IgD-negative memory B cell (primary cell): Measurements from ENCODE around the gene KCTD12. TPM values are rescaled to one million over a fixed set of nuclear protein-coding genes. Genes with fewer than 3 reads are reported as not detected.

ENCODE experiments used
- H3K27ac Mint-ChIP-seq, 3 donors: one replicate each; pipeline ENCODE4 v1.8.0; 2020 to 2022; ENCODE audit warnings: mild to moderate bottlenecking in 3 of 3, mixed read lengths in 3 of 3, moderate library complexity in 1 of 3
- H3K27me3 Mint-ChIP-seq: one replicate; pipeline ENCODE4 v1.8.0; 2021; ENCODE audit warnings: mixed read lengths
- H3K36me3 Mint-ChIP-seq: one replicate; pipeline ENCODE4 v1.8.0; 2020; ENCODE audit warnings: mild to moderate bottlenecking, mixed read lengths
- H3K4me1 Mint-ChIP-seq, 3 donors: one replicate each; pipeline ENCODE4 v1.8.0; 2020 to 2022; ENCODE audit warnings: mixed read lengths in 3 of 3, mild to moderate bottlenecking in 1 of 3
- H3K4me3 Mint-ChIP-seq, 4 donors: one replicate each; pipeline ENCODE4 v1.8.0; 2020 to 2022; ENCODE audit warnings: mild to moderate bottlenecking in 4 of 4, mixed read lengths in 4 of 4, moderate library complexity in 3 of 4
- H3K9me3 Mint-ChIP-seq, 3 donors: one replicate each; pipeline ENCODE4 v1.8.0; 2020 to 2021; ENCODE audit warnings: mixed read lengths in 3 of 3, mild to moderate bottlenecking in 1 of 3
- polyA plus RNA-seq: library from polyadenylated mRNA; unstranded; fragments of 300-500 nt; fragmentation: Illumina TruSeq; gene quantifications from one replicate; pipeline ENCODE4 v1.2.3, GENCODE V29; 2021

Gene KCTD12
- polyA plus RNA-seq, 1 donor from 2014 or later, result 0.24 TPM

DNA sequence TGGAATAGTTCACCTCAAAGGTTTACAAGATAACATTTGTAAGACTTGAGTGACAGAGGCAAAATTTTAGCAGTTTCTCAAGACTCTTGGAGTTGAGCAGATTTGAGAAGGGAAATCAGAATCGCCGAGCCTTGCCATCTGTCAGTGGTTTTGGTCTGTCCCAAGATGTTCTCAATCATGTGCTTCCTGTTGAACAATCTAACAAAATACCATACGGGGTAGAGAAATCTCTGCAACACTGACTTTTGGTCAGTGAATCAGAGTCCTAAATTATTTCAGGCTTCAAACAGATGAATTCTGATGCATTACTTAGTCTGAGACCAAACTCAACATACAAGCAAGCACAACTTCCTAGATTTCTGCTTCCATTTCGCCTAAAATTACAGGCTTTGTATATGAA is 3.8 kb downstream of the KCTD12 start:
- Mint-ChIP-seq H3K27ac (no peak overlapping the region), H3K4me1 (peaks cover 25 to 32% (median 27%) of the 10 kb centered on the region in 3 donors), H3K27me3 (no peaks in the 10 kb centered on the region), H3K36me3 (no peaks in the 10 kb centered on the region), H3K4me3 (no peak overlapping the region), H3K9me3 (no peaks in the 10 kb centered on the region)

DNA sequence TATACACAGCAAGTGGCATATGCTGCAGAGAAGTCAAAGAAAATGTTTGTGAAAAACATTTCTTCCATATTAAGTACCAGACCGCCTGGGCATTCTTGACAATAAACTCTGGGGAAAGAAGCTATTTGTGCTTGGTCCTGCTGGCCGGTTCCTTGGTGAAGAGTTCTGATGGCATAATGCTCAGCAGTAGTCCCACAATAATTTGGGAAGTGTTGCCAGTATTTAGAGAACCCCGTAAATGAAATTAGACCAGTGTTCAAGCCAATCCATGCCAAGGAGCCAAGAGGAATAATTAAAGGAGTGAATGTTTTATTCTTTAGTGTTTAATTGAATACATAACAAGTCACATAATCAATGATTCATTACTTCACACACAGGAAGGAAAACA is 6.3 kb downstream of the KCTD12 start:
- H3K9me3 Mint-ChIP-seq, result no peaks in the 10 kb centered on the region
- no peaks in the 10 kb centered on the region for H3K27me3 Mint-ChIP-seq
- peak overlapping the region in 2 of 3 donors; percentile 5 to 86 for H3K27ac Mint-ChIP-seq
- H3K4me1 Mint-ChIP-seq, result peaks cover 20 to 25% (median 23%) of the 10 kb centered on the region in 3 donors
- H3K4me3 Mint-ChIP-seq, result peak overlapping the region; percentile 55 to 94 (median 82)
- H3K36me3 Mint-ChIP-seq, result no peaks in the 10 kb centered on the region

DNA sequence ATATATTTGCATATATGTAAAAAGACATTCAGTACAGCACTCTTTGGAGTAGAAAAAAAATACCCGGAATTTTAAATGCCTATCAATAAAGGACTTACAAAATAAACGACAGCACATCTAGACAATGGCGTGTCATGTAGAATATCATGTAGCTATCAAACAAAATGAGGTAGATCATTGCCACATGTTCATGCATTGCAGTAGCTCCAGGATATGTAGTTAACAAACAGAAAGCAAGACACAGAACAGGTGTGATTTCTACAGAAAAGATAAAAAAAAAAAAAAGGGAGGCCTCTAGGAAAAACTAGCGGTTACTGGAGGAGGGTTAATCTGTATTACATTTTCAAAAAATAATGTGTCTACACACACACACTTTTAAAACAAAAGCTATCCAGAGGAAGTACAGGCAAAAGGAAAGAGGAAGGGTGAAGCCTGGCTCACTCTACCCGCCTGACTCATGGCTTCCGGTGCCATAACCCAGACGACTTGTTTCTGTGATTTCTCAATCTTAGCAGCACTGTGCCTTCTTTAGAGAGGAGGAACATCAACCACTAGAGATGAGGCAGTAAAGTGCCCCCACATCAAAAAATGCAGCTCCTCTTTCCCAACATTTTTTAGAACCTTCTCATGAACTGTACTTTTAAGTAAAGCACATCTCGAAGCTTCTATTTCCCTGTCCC is 6.9 kb downstream of the KCTD12 start:
- peaks cover 16 to 25% (median 22%) of the 10 kb centered on the region in 3 donors for H3K4me1 Mint-ChIP-seq
- no peaks in the 10 kb centered on the region for H3K27me3 Mint-ChIP-seq
- H3K36me3 Mint-ChIP-seq, result no peaks in the 10 kb centered on the region
- no peaks in the 10 kb centered on the region for H3K9me3 Mint-ChIP-seq
- peak overlapping the region; percentile 5 to 86 (median 76) for H3K27ac Mint-ChIP-seq
- H3K4me3 Mint-ChIP-seq, result peak overlapping the region; percentile 55 to 94 (median 82)

DNA sequence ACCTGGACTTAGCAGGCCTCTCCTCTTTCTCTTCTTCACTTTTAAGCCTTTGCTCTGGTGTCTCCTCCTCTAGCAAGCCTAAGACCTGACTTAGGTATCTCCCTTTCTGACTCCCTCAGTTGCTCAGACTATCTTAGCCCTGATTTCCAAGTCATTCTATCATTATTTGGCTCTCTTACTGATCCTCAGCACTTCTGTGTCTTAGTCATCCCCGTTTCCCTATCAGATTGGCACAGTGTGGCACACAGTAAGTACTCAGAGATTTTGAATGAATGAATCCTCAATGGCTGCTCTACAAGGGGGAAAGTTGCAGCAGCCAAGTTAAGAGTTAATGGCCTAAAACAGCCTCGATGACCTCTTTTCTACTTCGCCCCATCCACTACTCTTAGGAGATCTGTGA is 8.2 kb downstream of the KCTD12 start:
- Mint-ChIP-seq H3K4me3 (no peak overlapping the region), H3K36me3 (no peaks in the 10 kb centered on the region), H3K4me1 (peaks cover 12 to 23% (median 21%) of the 10 kb centered on the region in 3 donors), H3K27me3 (no peaks in the 10 kb centered on the region), H3K27ac (no peak overlapping the region), H3K9me3 (no peaks in the 10 kb centered on the region)

DNA sequence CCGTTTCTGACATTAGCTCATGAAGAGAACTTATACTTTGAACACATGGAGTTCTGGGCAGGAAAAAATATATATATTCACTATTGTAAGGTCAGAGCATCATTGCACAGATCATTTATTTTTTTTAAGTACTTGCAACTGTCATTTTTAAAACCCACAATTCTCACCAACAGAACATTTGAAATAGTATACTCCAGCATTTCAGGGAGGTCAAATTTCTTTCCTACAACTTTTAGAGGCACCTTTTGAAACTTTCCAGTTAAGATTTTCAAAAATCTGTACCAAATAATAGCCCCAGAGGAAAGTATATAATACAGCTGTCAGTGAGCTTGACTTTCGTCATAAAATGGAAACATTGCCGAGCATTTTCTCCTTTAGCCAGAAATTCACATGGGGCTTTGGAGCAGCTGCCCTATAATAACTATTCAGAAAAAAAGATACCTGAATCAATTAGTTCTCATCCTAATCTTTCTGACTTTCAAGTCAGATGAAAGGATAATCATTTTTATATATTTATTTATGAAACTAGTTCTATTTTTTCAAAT is 10.9 kb downstream of the KCTD12 start:
- H3K4me1 Mint-ChIP-seq, result peaks cover 12 to 23% (median 18%) of the 10 kb centered on the region in 3 donors
- H3K9me3 Mint-ChIP-seq, result no peaks in the 10 kb centered on the region
- no peak overlapping the region for H3K4me3 Mint-ChIP-seq
- no peak overlapping the region for H3K27ac Mint-ChIP-seq
- H3K27me3 Mint-ChIP-seq, result peaks cover 7% of the 10 kb centered on the region
- H3K36me3 Mint-ChIP-seq, result no peaks in the 10 kb centered on the region

DNA sequence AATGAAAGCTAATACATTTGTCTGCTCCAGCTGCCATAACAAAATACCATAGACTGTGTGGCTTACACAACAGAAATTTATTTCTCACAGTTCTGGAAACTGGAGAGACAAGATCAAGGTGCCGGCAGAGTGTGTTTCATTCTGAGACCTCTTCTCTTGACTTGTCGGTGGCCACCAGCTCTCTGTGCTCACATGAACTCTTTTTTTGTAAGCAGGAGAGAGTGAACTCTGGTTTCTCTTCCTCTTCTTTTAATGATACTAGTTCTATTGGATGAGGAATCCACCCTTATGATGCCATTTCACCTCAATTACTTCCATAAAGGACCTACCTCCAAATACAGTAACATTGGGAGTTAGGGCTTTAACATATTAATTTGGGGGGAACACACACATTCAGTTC is 11.7 kb downstream of the KCTD12 start:
- Mint-ChIP-seq H3K4me1 (peaks cover 6 to 17% (median 12%) of the 10 kb centered on the region in 3 donors), H3K27me3 (peaks cover 10% of the 10 kb centered on the region), H3K27ac (no peak overlapping the region), H3K4me3 (no peak overlapping the region), H3K36me3 (no peaks in the 10 kb centered on the region), H3K9me3 (no peaks in the 10 kb centered on the region)

DNA sequence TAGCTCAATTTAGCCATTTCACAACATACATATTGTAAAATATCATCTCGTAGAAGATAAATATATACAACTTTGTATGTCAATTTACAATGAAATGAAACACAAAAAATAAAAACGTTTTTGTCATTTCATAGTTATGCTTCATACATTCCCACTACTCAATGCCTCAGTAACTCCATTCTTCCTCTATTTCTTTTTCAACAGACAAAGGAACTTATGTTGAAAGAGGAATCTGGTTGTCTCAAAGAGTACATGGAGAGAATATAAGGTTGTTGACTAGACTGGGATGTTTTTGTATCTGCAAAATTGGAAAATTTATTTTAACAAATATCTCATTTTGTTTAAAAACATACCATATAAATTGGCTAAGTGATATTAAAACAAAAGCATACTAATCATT is 12.8 kb downstream of the KCTD12 start:
- no peak overlapping the region for H3K4me3 Mint-ChIP-seq
- no peaks in the 10 kb centered on the region for H3K36me3 Mint-ChIP-seq
- H3K27me3 Mint-ChIP-seq, result peaks cover 10% of the 10 kb centered on the region
- no peaks in the 10 kb centered on the region for H3K9me3 Mint-ChIP-seq
- no peak overlapping the region for H3K27ac Mint-ChIP-seq
- peaks cover 0 to 8% (median 6%) of the 10 kb centered on the region in 3 donors for H3K4me1 Mint-ChIP-seq

DNA sequence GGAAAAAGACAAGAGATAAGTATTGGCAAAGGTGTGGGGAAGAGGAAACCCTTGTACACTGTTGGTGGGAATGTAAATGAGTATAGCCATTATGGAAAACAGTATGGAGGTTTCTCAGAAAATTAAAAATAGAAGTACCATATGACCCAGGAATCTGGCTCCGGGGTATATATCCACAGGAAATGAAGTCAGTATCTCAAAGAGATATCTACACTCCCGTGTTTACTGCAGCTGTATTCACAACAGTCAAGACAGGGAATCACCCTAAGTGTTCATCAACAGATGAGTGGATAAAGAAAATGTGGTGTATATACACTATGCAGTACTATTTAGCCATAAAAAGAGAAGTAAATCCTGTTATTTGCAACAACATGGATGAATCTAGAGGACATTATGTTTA is 13.5 kb downstream of the KCTD12 start:
- Mint-ChIP-seq H3K9me3 (no peaks in the 10 kb centered on the region), H3K4me3 (no peak overlapping the region), H3K4me1 (peaks cover 0 to 8% (median 6%) of the 10 kb centered on the region in 3 donors), H3K27me3 (peaks cover 14% of the 10 kb centered on the region), H3K27ac (no peak overlapping the region), H3K36me3 (no peaks in the 10 kb centered on the region)

DNA sequence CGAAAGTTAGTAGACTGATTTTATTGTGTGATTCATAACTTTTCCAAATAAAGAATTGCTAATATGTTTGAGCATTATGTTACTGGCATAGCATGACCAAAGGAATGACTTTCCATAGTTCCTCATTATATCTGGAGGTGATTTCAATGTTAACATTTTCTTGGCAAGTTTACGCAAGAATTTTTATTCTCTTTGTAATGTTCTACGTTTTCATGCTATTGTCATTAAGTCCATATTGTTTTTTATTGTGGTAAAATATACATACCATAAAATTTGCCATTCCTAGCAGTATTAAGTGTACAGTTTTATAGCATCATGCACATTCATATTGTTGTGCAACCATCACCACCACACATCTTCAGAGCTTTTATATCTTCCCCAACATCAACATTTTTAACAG is 14.8 kb downstream of the KCTD12 start:
- Mint-ChIP-seq H3K27me3 (peaks cover 17% of the 10 kb centered on the region), H3K36me3 (no peaks in the 10 kb centered on the region), H3K27ac (no peak overlapping the region), H3K4me1 (peaks cover 0 to 8% (median 6%) of the 10 kb centered on the region in 3 donors), H3K4me3 (no peak overlapping the region), H3K9me3 (no peaks in the 10 kb centered on the region)

DNA sequence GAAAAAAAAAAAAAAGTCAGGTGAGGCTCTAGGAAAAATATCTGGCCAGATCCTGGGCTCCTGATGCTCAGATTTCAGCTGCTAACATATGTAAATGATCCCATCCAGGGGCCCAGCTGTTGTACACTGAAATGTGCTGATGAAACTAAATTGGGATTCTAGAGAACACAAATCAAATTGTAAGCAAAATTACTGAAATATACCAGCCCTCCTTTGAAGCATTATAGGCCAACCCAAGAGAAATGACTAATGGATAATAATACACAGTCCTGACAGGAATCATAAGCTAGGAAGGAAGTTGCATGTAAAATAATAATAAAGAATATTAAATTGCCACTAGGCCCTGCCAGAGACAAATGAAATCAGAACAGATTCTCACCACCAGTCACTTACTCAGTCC is 17.8 kb downstream of the KCTD12 start:
- no peaks in the 10 kb centered on the region for H3K36me3 Mint-ChIP-seq
- no peaks in the 10 kb centered on the region for H3K4me1 Mint-ChIP-seq
- no peak overlapping the region for H3K4me3 Mint-ChIP-seq
- H3K27ac Mint-ChIP-seq, result no peak overlapping the region
- peaks cover 28% of the 10 kb centered on the region for H3K27me3 Mint-ChIP-seq
- peaks cover 0 to 2% (median 0%) of the 10 kb centered on the region in 3 donors for H3K9me3 Mint-ChIP-seq

DNA sequence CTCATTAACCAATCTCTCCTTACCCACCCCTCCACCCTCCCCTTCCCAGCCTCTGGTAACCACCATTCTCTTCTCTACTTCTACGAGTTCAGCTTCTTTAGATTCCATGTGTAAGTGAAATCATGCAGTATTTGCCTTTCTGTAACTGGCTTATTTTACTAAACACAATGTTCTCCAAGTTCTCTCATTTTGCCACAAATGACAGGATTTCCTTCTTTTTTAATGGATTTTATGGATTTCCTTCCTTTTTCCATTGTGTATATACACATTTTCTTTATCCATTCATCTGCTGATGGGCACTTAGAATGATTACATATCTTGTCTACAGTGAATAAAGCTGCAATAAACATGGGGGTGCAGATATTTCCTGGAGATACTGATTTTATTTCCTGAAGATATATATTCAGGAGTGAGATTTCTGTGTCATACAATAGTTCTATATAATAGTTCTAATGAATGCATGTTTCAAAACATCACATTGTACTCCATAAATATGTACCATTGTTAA is 20.2 kb downstream of the KCTD12 start:
- Mint-ChIP-seq H3K36me3 (no peaks in the 10 kb centered on the region), H3K27me3 (peaks cover 22% of the 10 kb centered on the region), H3K4me3 (no peak overlapping the region), H3K27ac (no peak overlapping the region), H3K9me3 (peaks cover 0 to 2% (median 0%) of the 10 kb centered on the region in 3 donors), H3K4me1 (no peaks in the 10 kb centered on the region)

DNA sequence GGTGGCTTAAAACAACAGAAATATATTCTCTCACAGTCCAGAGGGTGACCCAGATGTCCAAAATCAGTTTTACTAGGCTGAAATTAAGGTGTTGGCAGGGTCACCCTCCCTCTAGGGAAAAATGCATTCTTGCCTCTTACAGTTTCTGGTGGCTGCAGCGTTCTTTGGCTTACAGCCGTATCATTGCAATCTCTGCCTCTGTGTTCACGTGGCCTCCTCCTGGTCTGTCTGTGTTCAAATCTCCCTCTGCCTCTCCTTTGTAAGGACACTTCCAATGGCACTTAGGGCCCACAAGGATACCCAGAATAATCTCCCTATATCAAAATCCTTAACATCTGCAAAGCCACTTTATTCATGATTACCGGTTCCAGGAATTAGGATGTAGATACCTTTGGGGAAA is 21.1 kb downstream of the KCTD12 start:
- H3K36me3 Mint-ChIP-seq, result no peaks in the 10 kb centered on the region

DNA sequence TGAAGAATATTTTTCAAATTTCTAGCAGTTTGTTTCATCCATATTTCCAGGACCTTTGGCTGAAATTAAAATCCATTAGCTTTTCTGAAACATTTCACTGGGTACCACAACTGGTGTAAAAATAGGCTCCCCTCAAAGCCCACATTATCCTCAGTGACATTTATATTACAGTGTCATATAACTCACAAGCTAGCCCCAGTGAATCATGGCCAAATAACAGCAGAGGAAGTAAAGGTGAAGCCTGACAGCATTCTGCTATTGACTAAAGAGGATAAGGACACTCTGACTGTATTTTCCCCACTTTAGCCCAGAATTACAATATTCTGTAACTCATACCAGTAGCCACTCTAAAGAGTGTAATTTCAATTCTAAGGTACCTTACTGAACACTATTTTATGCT is 21.9 kb downstream of the KCTD12 start:
- Mint-ChIP-seq H3K9me3 (peaks cover 0 to 5% (median 2%) of the 10 kb centered on the region in 3 donors), H3K27me3 (peaks cover 18% of the 10 kb centered on the region), H3K4me3 (no peak overlapping the region), H3K27ac (no peak overlapping the region), H3K4me1 (no peaks in the 10 kb centered on the region), H3K36me3 (no peaks in the 10 kb centered on the region)

More for the DNA sequence above, 21.1 kb downstream of the KCTD12 start:
- Mint-ChIP-seq H3K27me3 (peaks cover 21% of the 10 kb centered on the region), H3K27ac (no peak overlapping the region), H3K4me3 (no peak overlapping the region), H3K4me1 (no peaks in the 10 kb centered on the region), H3K9me3 (peaks cover 0 to 2% (median 0%) of the 10 kb centered on the region in 3 donors)

DNA sequence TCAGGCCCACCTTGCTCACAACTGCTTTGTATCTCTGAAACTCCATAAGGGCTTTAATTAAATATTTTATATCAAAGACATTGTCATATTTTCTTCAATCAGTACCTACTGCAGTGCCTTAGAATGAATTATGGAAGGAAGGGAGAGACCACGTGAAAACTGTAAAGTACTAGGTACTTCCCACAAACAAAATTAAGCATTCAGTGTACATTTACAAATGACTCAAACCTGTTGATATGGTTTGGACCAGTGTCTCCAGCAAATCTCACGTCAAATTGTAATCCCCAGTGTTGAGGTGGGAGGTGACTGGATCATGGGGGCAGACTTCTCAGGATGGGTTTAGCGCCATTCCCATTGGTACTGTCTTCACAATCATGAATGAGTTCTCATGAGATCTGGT is 23.2 kb downstream of the KCTD12 start:
- peaks cover 18% of the 10 kb centered on the region for H3K27me3 Mint-ChIP-seq
- no peak overlapping the region for H3K27ac Mint-ChIP-seq
- peaks cover 0 to 8% (median 4%) of the 10 kb centered on the region in 3 donors for H3K9me3 Mint-ChIP-seq
- peaks cover 2% of the 10 kb centered on the region for H3K36me3 Mint-ChIP-seq
- H3K4me1 Mint-ChIP-seq, result no peaks in the 10 kb centered on the region
- H3K4me3 Mint-ChIP-seq, result no peak overlapping the region

DNA sequence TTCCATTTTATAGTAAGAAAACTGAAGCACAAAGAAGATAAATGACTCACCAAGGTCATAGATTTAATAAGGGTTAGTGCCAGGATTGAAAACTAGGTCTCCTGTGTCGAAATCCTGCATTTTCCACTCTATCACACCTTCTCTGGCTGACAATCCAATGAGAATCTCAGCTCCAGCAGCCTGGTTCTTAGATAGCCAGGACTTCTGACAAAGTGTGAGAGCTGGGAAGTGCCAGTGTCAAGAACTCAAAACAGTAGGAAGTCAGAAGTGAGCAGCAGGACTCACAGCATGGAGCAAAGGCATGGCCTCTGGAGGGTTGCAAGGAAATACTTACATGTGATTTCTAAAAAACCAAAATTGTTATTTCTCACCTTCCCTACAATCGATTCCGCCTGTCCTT is 24.3 kb downstream of the KCTD12 start:
- peaks cover 2% of the 10 kb centered on the region for H3K36me3 Mint-ChIP-seq
- peaks cover 0 to 8% (median 4%) of the 10 kb centered on the region in 3 donors for H3K9me3 Mint-ChIP-seq
- H3K4me3 Mint-ChIP-seq, result no peak overlapping the region
- H3K27ac Mint-ChIP-seq, result no peak overlapping the region
- no peaks in the 10 kb centered on the region for H3K4me1 Mint-ChIP-seq
- peaks cover 15% of the 10 kb centered on the region for H3K27me3 Mint-ChIP-seq

DNA sequence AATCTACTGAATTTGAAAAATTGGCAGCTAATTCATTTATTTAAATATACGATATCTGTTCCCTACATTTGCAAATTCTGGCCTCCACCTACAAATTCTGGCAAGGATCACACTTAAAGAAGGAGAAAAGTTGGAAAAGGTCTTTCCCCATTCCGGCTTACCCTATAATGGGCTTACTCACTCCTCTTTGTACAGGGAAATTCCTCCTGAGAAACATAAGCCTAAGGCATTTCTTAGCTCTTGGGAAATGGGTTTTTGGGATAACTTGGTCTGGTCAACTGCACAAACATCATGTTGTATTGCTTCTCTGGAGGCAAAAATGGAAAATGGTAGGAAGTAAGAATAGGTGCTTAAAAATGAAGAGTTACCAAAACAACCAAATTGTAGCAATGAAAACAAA is 25.5 kb downstream of the KCTD12 start:
- no peak overlapping the region for H3K27ac Mint-ChIP-seq
- H3K36me3 Mint-ChIP-seq, result peaks cover 2% of the 10 kb centered on the region
- H3K4me1 Mint-ChIP-seq, result no peaks in the 10 kb centered on the region
- H3K27me3 Mint-ChIP-seq, result peaks cover 6% of the 10 kb centered on the region
- no peak overlapping the region for H3K4me3 Mint-ChIP-seq
- peaks cover 0 to 8% (median 4%) of the 10 kb centered on the region in 3 donors for H3K9me3 Mint-ChIP-seq
